ENCODE results near the gene SDHAF2.

GRCh38 chr11:61477727-61478148, 47.8 kb downstream of the SDHAF2 start:
- TF ChIP-seq EP300 (IDR thresholded peaks at IDR 0.05; ENCODE audit: low read length) (no peak), FOXJ2 (tag; IDR thresholded peaks at IDR 0.05) (no peak), ATF3 (IDR thresholded peaks at IDR 0.05) (no peak), ATF3 (CRISPR knock-in tag; conservative IDR thresholded peaks at IDR 0.05) (no peak), LARP7 (IDR thresholded peaks at IDR 0.05) (no peak), KDM5B (IDR thresholded peaks at IDR 0.05; ENCODE audit: insufficient replicate concordance, low read depth, low read length) (no peak), ATF7 (IDR thresholded peaks at IDR 0.05) (no peak)
